Ecto neural progenitor cell (in vitro differentiated cells): ENCODE results near the gene PEX10.

Experiments
- DNase-seq: peaks from one replicate; pipeline ENCODE4 v3.0.0-alpha.2; 2018; ENCODE audit warnings: low spot score

Gene PEX10

DNA sequence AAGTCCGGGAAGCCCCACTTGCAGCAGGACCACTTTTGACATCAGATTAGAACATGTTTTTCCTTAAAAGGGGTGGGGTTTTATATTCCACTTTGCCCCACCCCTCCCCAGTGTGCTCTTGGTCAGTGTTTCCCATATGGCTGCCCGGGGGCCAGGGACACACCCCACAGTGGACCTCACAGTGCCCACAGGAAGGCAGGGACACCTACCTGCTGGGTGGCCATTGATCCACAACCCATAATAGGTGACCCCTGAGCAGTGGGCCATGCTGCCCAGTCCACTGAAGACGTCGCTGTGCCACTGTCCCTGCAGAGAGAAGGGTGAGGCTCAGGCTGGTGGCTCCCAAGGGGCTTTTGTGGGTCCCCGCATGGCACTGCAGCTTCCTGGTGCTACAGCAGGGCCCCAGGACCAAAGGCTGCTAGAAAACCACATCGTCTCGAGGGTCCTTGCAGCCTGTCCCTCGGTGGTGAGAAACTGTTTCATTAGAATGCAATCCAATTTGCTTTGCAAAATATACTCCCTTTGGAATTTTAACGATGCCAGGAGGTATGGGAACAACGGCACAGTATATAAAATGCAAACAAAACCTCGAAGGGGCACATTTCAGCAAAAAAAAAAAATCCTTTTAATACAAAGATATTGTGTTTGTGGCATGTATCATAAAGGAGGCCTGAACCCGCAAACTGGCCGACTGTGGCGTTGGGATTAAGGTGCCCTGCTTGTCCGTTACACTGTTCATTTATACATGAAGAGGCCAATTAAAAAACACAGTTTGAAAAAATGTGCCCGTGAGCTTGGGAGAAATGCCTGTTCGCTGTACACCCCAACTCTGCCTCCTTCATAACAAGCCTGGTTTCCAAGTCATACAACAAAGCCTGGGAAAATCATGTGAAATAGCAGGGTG lies 37.9 kb downstream of the PEX10 start:
- DNase-seq: no peak

GRCh38 chr1:2373551-2374251 lies 38.7 kb downstream of the PEX10 start:
- DNase-seq: no peak

- no peak for DNase-seq
These were observed 39.5 kb downstream of the PEX10 start for GRCh38 chr1:2372551-2373490.

DNA sequence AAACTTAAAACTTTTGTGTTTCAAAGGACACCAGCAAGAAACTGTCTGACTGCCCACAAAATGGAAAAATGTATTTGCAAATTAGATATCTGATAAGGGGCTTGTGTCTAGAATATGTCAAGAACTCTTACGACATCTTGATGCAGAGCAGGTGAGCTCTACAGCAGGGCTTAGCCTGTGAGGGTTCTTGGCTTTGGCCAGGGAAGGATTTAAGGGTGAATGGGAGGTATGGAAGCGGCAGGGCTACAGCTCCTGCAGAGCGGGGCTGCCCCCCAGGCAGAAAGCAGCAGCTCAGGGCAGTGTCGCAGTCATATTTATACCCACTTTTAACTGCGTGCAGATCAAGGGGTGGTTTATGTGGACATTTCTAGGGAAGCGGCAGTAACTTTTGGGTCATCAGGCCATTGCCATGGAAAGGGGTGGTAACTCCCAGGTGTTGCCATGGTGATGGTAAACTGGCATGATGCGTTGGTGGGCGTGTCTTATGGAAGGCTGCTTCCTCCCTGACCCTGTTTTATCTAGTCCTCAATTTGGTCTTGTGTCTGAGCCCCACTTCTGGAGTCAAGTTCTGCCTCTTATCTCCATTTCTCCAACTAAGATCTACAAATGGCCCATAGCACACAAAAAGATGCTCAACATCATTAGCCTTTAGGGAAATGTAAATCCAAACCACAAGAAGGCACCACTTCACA lies 44.2 kb downstream of the PEX10 start:
- DNase-seq: no peak

DNA sequence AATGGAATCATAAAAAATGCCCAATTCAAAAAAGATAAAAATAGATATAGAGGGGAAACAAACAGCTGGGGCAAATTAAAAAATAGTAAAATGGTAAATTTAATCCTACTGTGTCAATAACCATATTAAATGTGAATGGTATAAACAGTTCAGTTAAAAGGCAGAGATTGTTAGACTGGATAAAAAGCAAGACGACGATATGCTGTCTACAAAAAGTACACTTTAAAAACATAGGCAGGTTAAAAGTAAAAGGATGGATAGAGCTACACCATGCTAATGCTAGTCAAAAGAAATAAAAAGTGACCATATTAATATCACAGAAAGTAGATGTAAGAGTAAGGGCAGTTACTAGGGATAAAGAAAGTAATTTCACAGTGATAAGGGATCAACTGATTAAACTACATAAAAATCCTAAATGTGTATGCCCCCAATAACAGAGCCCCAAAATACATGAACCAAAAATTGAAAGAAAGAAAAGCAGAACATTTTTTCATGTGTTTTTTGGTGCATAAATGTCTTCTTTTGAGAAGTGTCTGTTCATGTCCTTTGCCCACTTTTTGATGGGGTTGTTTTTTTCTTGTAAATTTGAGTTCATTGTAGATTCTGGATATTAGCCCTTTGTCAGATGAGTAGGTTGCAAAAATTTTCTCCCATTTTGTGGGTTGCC lies 48.4 kb downstream of the PEX10 start:
- DNase-seq: no peak

DNA sequence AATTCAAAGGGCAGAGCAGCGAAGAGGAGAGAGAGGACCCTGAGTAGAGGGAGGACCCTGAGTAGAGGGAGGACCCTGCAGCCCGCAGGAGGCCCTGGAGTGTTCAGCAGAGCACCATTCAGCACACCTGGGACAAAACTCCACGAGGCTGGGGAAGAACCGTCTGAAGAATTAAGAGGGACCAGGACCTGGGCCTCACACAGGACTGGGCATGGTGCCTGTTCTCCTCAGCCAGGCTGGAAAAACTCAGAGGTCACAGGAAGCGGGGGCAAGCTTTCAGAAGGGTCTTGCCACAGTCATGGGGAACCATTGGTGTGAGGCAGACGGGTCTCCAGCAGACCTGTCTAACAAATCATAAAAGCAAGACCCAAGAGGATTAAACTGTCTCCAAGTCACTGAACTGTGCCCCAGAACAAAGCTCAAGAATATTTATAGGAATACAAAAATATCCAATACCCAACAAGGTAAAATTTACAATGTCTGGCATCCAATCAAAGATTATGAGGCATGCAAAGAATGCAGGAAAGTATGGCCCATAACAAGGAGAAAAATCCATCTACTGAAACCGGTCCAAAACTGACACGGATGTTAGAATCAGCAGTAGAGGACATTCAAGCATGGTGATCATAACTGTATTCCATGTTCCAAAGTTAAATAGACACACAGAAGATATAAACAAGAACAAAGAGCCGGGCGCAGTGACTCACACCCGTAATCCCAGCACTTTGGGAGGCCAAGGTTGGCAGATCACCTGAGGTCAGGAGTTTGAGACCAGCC lies 51.6 kb downstream of the PEX10 start:
- DNase-seq: no peak

DNA sequence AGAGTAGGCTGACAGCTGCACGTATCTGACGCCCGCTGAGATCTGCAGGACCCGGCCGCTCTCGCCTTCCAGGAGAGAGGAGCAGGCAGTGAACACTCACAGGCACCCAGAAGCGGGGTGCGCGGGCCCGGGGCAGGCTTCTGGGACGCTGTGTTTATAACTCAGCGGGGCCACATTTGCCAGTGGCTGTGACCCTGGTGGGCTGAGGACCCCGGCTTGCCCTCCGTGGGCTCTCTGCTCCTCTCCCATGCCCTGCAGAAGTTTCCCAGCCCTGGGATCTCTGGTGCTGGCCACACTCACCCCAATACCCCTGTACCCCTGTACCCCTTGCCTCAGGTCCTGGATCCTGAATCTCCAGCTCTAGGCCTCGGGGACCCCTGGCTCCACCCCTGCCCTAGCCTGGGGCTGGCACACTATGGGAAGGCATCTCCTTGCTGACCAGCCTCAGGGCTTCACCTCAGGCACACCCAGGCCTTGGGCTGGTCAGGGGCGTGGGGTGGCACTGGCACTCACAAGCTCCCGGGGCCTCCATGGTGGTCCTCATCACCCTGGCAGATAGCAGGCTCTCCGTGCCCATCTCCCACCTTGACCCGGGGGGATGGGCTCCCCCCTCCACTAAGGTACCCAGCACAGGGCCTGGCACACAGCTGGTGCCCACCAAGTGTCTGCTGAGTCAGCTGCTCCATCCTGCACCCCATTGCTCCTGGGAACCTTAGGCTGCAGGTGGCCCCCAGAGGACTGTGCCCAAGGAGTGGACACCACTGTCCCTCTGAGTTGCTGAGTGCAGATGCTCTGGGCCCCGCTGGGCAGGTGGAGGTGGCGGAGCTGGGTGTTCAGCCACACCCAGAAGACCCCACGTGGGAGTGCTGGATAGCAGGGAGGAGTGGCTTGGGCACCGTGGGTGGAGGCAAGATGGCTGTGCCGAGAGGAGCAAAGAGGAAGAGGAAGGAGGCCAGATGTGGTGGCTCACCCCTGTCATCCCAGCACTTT lies 53.4 kb downstream of the PEX10 start:
- no peak for DNase-seq

DNA sequence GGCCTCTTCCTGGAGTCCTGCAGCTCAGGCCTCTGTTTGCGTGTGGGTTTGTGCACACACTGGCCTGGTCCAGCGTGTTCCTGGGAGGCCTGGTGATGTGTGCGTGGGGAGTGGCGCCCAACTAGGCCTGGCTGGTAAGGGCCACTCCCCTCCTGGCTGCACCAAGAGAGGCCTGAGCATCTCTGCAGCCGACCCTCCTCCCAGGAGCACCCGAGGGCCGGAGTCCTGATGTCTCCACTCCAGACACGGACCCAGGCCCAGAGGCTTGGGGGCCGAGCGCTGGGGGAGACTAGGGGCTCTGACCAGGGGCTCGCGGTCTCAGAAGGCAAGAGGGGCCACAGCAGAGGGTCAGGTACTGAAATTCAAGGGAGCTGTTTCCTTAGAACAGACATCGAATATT lies 54.3 kb downstream of the PEX10 start:
- DNase-seq: no peak

DNA sequence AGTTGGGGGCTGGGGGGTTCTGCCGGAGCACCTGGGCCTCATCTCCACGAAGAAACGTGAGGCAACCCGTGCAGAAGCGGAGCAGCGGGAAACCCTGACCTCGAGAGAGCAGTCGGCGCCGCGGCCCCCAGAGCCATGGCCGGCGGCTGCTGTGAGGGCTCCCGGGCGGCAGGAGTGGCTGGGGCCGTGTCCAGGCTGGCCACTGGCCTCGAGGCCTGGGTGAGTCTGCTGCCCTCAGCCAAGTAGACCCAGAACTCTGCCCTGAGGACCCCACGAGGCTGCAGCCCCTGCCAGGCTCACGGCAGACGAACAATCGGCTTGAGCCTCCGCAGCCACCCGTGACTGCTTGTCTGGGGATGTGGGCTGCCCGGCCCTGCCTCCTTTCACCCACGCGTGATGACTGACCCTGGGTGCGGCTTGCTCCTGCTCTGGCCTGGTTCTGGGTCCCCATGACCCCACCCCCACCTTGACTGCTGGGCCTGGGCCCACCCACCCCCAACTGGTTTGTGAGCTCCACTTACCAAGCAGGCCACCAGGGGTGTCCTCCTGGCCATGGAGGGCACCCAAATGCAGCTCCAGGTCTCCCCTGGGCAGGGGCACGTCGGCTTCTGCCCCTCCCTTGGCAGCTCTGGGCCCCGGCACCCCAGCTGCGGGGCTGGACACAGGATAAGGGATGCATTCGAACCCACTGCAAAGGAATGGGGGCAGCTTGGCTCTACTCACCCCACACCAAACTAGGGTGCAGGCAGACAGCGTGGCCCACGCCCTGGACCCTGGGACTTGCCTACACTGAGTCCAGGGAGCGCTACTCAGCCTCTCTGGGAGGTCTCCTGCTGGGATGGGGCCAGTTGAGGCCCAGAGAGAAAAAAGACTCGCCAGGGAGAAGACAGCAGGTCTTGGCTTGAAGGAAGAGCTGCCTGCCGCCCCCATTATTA lies 55.2 kb downstream of the PEX10 start:
- no peak for DNase-seq

DNA sequence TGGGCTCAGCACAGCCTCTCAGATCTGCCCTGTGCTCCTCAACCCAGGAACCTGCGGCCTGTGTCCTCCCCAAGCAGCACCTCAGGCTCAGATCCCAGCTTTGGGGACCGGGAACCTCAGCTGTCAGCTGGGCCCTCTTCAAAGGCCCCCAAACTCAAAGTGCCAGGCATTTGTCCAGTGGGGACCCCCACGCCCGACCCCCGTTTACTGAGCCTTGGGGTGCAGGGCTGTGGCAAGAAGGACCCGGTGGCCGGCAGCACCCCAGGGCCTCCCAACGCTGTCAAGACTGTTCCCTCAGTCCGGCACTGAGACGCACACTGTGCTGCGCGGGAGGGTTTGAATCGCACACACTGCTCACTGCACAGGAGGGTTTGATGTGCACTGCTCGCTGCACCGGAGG lies 56.0 kb downstream of the PEX10 start:
- DNase-seq: no peak

- DNase-seq: no peak
These were observed 56.7 kb downstream of the PEX10 start for GRCh38 chr1:2355373-2356261.

GRCh38 chr1:2354511-2355372 lies 57.6 kb downstream of the PEX10 start:
- no peak for DNase-seq
